T-cell (primary cell): ENCODE measurements around the gene CDK9. TPM values are rescaled to one million over a fixed set of nuclear protein-coding genes. Genes with fewer than 3 reads are reported as not detected.

Experiments
- ATAC-seq, 4 experiments: fragments of 200-7000 bp in 3 of 4; fragments of 150-1000 bp in 1 of 4; cut with Tn5 transposase; replicated peaks in 1 of 4; 1 replicate in 3 of 4; 2 replicates in 1 of 4; pipeline ENCODE4 v1.10.0; 2021; ENCODE audit warnings: moderate library complexity in 3 of 4, mild to moderate bottlenecking in 2 of 4, moderate number of reproducible peaks in 1 of 4
- CTCF ChIA-PET, 2 donors: fragments of 300-600 bp; sonication (Branson Sonifier 250); formaldehyde crosslinking; loops; one replicate each; lab custom pipeline; 2022; ENCODE audit warnings: antibody characterized with exemption in 2 of 2; lab: Charles Lee
- POLR2A ChIA-PET, 2 donors: fragments of 300-600 bp; sonication (Branson Sonifier 250); formaldehyde crosslinking; loops; one replicate each; lab custom pipeline; 2022; ENCODE audit warnings: antibody characterized with exemption in 2 of 2; lab: Charles Lee
- DNase-seq, 35 experiments: peaks; one replicate each; pipeline versions ENCODE4 v3.0.0 to v3.0.0-alpha.2; 2013 to 2023
- H3K27ac ChIP-seq: one replicate; pipeline ENCODE4 v1.5.1; 2013; ENCODE audit warnings: low read length
- H3K27me3 ChIP-seq, 2 experiments: replicated peaks in 1 of 2; 1 replicate in 1 of 2; 2 replicates in 1 of 2; pipeline versions ENCODE4 v1.6.1 to v1.7.0; 2013; ENCODE audit warnings: low read length in 1 of 2, mixed read lengths in 1 of 2; ENCODE audit not compliant: control insufficient read depth in 2 of 2, insufficient read depth in 2 of 2; ENCODE audit errors: extremely low read depth in 1 of 2
- H3K36me3 ChIP-seq, 2 donors: 1 replicate in 1 of 2; 2 replicates in 1 of 2; pipeline versions ENCODE4 v1.6.1 to v1.7.0; 2013; ENCODE audit warnings: low read length in 1 of 2; ENCODE audit not compliant: control insufficient read depth in 2 of 2, insufficient read depth in 1 of 2; ENCODE audit errors: extremely low read depth in 1 of 2
- H3K4me1 ChIP-seq, 2 experiments: 1 replicate in 1 of 2; 2 replicates in 1 of 2; pipeline versions ENCODE4 v1.6.1 to v1.7.0; 2013; ENCODE audit warnings: low read length in 2 of 2, mixed read lengths in 1 of 2; ENCODE audit not compliant: insufficient read depth in 2 of 2, control insufficient read depth in 1 of 2; ENCODE audit errors: extremely low read depth in 1 of 2
- H3K4me3 ChIP-seq, 2 donors: 1 replicate in 1 of 2; 2 replicates in 1 of 2; pipeline versions ENCODE4 v1.5.1 to v1.7.0; 2013; ENCODE audit warnings: mild to moderate bottlenecking in 2 of 2, low read length in 1 of 2, moderate library complexity in 1 of 2; ENCODE audit not compliant: control insufficient read depth in 1 of 2; ENCODE audit errors: extremely low read depth in 1 of 2
- H3K9me3 ChIP-seq: 2 replicates; pipeline ENCODE4 v1.7.0; 2013
- H3K27ac Mint-ChIP-seq, 2 donors: one replicate each; pipeline ENCODE4 v1.8.0; 2020 to 2021; ENCODE audit warnings: mild to moderate bottlenecking in 2 of 2, mixed read lengths in 2 of 2
- H3K27me3 Mint-ChIP-seq, 2 donors: one replicate each; pipeline ENCODE4 v1.8.0; 2021 to 2022; ENCODE audit warnings: mixed read lengths in 2 of 2
- H3K36me3 Mint-ChIP-seq: one replicate; pipeline ENCODE4 v1.8.0; 2021; ENCODE audit warnings: mixed read lengths
- H3K4me1 Mint-ChIP-seq, 3 donors: one replicate each; pipeline ENCODE4 v1.8.0; 2020 to 2022; ENCODE audit warnings: mixed read lengths in 3 of 3, mild to moderate bottlenecking in 1 of 3
- H3K4me3 Mint-ChIP-seq, 3 donors: one replicate each; pipeline ENCODE4 v1.8.0; 2020 to 2022; ENCODE audit warnings: mild to moderate bottlenecking in 3 of 3, mixed read lengths in 3 of 3, moderate library complexity in 3 of 3
- H3K9me3 Mint-ChIP-seq, 3 donors: one replicate each; pipeline ENCODE4 v1.8.0; 2020 to 2022; ENCODE audit warnings: mixed read lengths in 3 of 3
- WGBS: methylation state at CpG from one replicate; pipeline ENCODE4 v1.1.5; 2013; ENCODE audit warnings: missing lambda C conversion rate; ENCODE audit not compliant: insufficient coverage; 5-methylcytosine and 5-hydroxymethylcytosine counted together
- total RNA-seq, 35 experiments: library from RNA in 6 of 35; stranded (reverse) in 6 of 35; fragments of 120-200 nt in 1 of 35; gene quantifications; one replicate each; pipeline versions ENCODE4 v1.2.1 to v1.2.4 and lab custom pipeline; 2013 to 2026

Gene CDK9
- total RNA-seq, 5 donors from 2014 or later (not counting 1 experiment from before 2014, with no cell fraction given): 108 to 159 (median 147) TPM

DNA sequence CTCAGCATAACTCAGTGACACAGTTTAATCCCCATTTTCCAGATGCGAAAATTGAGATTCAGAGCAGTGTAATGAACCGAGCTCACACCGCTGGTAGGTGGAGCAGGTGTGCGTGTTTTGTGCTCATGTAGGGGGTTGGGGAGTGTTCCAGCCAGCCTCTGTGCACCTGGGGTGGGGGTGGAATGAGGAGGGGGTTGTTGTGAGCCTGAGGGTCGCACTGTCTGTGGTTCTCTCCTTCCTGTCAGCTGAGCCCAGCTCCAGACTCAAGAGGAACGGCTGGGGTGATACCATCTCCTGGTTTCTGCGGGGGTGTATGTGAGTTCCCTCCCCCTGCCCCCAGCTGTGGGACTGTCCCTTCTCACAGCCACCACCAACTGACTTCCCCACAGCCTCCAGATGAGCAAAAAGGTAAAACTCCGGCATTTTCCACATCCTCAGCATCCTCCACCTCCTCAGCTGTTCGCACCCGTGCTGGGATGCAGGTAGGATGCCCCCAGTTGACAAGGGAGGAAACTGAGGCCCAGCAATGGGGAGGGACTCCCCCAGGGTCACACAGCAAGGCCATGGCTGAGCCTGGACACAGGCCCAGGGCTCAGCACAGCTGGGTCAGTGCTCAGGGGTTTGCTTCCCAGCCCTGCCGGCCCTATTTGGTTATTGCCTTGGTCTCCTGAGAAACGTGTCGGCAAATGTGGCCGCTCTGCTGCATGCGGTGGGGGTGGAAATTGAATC, 9.5 kb upstream of the CDK9 start:
- Mint-ChIP-seq H3K9me3 (no peaks in the 10 kb centered on the region), H3K27me3 (no peaks in the 10 kb centered on the region), H3K36me3 (peaks cover 5% of the 10 kb centered on the region), H3K27ac (peak overlapping the region; percentile 96 to 99), H3K4me3 (peak overlapping the region; percentile 96 to 99 (median 98)), H3K4me1 (peaks cover 53 to 66% (median 65%) of the 10 kb centered on the region in 3 donors)
- peak overlapping the region; percentile 24 for H3K27ac ChIP-seq
- H3K27me3 ChIP-seq: no peaks in the 10 kb centered on the region
- no peaks in the 10 kb centered on the region for H3K9me3 ChIP-seq
- POLR2A ChIA-PET: interaction anchor here in 1 of 2 donors (0.6 kb wide), 2 partner anchors 31 to 326 kb away, joined by 3 read pairs; no protein-coding TSS in a partner anchor
- H3K4me1 ChIP-seq: peaks cover 25 to 82% of the 10 kb centered on the region in 2 experiments
- WGBS: 0% methylated on average over 6 of the region's 15 CpGs
- peak; percentile 58 to 88 (median 80) for DNase-seq
- CTCF ChIA-PET: interaction anchor here (0.6 to 1.8 kb wide), 5 partner anchors 8 to 355 kb away, joined by 3 to 8 read pairs (median 6); partner anchors contain the start of genes CDK9 (in 1 of the 2) and TOR2A (in 1 of the 2)
- ATAC-seq: peak; percentile 61 to 70 (median 66)
- peak overlapping the region; percentile 51 to 92 for H3K4me3 ChIP-seq
- peaks cover 6 to 32% of the 10 kb centered on the region in 2 donors for H3K36me3 ChIP-seq

DNA sequence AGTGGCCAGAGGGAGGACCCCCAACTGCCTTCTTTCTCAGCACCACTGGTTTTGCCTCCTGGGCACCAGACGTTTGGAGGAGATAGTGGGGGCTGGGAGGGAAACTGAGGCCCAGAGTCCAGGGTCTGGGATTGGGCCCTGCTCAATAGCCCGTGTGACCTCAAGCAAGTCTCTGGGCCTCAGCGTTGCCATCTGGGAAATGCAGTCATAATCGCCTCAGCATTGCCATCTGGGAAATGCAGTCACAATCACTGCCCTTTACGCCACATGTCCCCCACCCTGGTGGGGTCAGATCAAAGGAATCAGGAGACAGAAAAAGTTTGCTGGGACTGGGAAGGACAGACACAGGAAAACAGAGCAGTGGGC, 8.9 kb upstream of the CDK9 start:
- peaks cover 5% of the 10 kb centered on the region for H3K36me3 Mint-ChIP-seq
- no peak for ATAC-seq
- no peaks in the 10 kb centered on the region for H3K27me3 Mint-ChIP-seq
- peak overlapping the region; percentile 96 to 99 for H3K27ac Mint-ChIP-seq
- no peak for DNase-seq
- ChIA-PET CTCF (interaction anchor here in 1 of 2 donors (1.8 kb wide), 1 partner anchor 8 kb away, joined by 7 read pairs; the partner anchor contains the start of gene CDK9), POLR2A (no interaction called here)
- no peaks in the 10 kb centered on the region for H3K9me3 Mint-ChIP-seq
- H3K27me3 ChIP-seq: no peaks in the 10 kb centered on the region
- H3K9me3 ChIP-seq: no peaks in the 10 kb centered on the region
- H3K36me3 ChIP-seq: peaks cover 6 to 28% of the 10 kb centered on the region in 2 donors
- H3K4me3 Mint-ChIP-seq: peak overlapping the region; percentile 96 to 99 (median 98)
- 0% methylated on average over 4 of the region's 5 CpGs for WGBS
- H3K4me1 ChIP-seq: peaks cover 21 to 82% of the 10 kb centered on the region in 2 experiments
- peaks cover 54 to 69% (median 65%) of the 10 kb centered on the region in 3 donors for H3K4me1 Mint-ChIP-seq
- peak overlapping the region; percentile 51 to 92 for H3K4me3 ChIP-seq
- H3K27ac ChIP-seq: peak overlapping the region; percentile 24

DNA sequence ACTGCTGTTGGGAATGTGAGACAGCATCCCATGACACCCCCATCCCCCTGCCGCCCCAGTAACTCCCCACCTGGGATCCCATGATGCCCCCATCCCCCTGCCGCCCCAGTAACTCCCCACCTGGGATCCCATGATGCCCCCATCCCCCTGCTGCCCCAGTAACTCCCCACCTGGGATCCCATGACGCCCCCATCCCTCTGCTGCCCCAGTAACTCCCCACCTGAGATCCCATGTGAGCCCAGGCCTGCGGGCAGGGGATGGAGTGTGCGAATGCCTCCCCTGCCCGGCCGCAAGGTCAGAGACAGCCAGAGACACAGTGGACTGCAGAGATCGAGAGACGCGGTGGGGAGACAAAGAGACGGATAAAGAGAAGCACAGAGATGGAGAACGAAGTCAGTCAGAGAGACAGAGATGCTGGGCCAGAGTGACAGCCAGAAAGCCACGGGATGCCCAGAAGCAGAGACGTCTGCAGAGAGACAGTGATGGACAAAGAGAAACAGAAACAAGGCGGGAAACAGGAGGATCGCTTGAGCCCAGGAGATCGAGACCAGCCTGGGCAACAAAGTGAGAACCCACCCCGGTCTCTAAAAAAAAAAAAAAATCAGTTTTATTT, 8.4 kb upstream of the CDK9 start:
- ATAC-seq: no peak
- Mint-ChIP-seq H3K27ac (peak overlapping the region; percentile 96 to 99), H3K36me3 (peaks cover 5% of the 10 kb centered on the region), H3K9me3 (no peaks in the 10 kb centered on the region), H3K4me1 (peaks cover 54 to 70% (median 68%) of the 10 kb centered on the region in 3 donors), H3K27me3 (no peaks in the 10 kb centered on the region), H3K4me3 (peak overlapping the region; percentile 96 to 99 (median 98))
- Histone ChIP-seq H3K27me3 (no peaks in the 10 kb centered on the region), H3K27ac (peak overlapping the region; percentile 95), H3K4me3 (peak overlapping the region; percentile 51 to 97), H3K4me1 (peaks cover 21 to 84% of the 10 kb centered on the region in 2 experiments), H3K36me3 (peaks cover 6 to 23% of the 10 kb centered on the region in 2 donors), H3K9me3 (no peaks in the 10 kb centered on the region)
- CTCF ChIA-PET: interaction anchor here in 1 of 2 donors (1.0 kb wide), 1 partner anchor 43 kb away, joined by 7 read pairs; the partner anchor contains the start of gene TOR2A
- POLR2A ChIA-PET: no interaction called here
- 0% methylated on average over 10 of the region's 18 CpGs for WGBS
- DNase-seq: peak in 1 of 35 experiments; percentile 48

DNA sequence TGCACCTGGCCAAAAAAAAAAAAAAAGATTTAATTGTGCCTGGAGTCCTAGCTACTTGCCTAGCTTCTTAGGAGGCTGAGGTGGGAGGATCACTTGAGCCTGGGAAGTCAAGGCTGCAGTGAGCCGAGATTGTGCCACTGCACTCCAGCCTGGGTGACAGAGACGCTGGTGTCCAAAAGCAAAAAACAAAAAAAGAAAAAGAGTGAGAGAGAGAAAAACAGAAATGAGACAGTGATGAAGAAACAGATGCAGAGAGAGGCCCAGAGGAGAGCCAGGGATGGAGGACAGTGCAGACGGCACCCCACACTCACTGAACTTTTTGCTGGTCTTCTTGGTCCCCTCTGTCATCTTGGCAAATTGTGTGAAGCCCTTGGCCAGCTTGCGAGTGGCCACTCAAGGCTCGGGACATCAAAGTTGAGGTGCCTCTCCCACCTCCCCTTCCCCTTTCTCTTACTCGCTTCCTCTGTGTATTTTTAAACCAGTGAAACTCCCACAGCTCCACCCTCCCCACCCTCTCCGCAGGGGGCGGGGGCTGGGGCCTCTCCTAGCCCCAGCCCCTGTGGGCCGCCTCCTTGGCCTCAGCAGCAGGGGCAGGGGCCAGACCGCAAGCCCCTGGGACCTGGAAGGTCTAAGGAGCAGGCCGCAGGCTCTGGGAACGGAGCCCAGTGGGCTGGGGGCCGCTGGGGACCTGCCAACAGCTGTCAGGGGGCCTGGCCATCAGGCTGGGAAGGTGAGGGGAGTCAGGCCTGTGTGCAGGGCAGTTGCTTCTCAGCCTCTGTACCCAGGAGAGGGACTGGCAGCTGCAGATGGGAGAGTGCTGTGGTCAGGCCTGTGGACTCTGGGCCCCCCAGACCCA, 7.3 kb upstream of the CDK9 start, which contains the start of gene SH2D3C:
Gene SH2D3C, minus strand, starts transcription at position 387 of the 856 bp plus-strand sequence. Its CDS starts 39 bp downstream, at position 348.
- peaks cover 24 to 89% of the 10 kb centered on the region in 2 experiments for H3K4me1 ChIP-seq
- Mint-ChIP-seq H3K9me3 (no peaks in the 10 kb centered on the region), H3K4me1 (peaks cover 59 to 81% (median 72%) of the 10 kb centered on the region in 3 donors), H3K27me3 (no peaks in the 10 kb centered on the region), H3K4me3 (peak within 1 kb of the TSS; percentile 96 to 99 (median 98)), H3K27ac (peak within 1 kb of the TSS; percentile 96 to 99), H3K36me3 (peaks cover 5% of the 10 kb centered on the region)
- ChIA-PET CTCF (interaction anchor here (0.6 to 1.0 kb wide), 3 partner anchors 44 to 143 kb away, joined by 3 to 7 read pairs (median 3); partner anchors contain the start of gene TOR2A (in 1 of the 2)), POLR2A (no interaction called here)
- no peaks in the 10 kb centered on the region for H3K27me3 ChIP-seq
- H3K4me3 ChIP-seq: peak within 1 kb of the TSS; percentile 51 to 97
- no peaks in the 10 kb centered on the region for H3K9me3 ChIP-seq
- ATAC-seq: peak; percentile 46 to 54 (median 50)
- H3K36me3 ChIP-seq: peaks cover 6 to 12% of the 10 kb centered on the region in 2 donors
- DNase-seq: peak in 15 of 35 experiments; percentile 18 to 59 (median 42)
- peak within 1 kb of the TSS; percentile 95 for H3K27ac ChIP-seq
- WGBS: 2% methylated on average over 11 of the region's 13 CpGs

DNA sequence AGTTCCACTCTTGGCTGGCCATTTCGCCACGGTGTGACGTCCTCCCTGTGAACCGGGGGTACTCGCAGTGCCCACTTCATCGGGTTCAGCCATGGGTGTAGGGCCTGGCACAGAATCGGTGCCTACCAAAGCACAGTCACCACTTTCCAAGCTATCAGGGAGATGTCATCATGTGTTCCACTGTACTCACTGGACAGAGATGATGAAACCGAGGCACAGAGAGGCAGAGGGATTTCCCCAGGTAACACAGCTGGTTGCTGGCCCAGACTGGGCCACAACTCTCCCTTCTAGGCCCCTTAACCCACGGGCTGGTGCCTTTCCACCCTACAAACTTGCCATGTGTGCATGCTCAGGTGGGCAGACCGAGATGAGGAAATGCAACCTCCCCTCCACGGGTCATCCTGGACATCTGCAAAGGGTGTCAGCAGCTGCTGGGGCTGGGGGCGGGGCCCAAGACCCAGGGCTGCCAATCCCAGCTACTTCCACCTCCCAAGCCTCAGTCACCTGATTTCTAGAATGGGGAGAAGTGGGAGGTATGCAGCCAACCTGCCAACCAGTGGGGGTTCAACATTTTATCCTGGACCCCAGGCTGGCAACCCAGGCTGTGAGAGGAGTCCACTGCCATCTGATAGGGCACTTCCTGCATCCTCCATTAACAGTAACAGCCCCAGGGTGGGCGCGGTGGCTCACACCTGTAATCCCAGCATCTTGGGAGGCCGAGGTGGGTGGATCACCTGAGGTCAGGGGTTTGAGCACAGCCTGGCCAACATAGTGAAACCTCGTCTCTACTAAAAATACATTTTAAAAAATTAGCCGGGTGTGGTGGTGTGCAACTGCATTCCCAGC, 6.5 kb upstream of the CDK9 start:
- H3K36me3 Mint-ChIP-seq: no peaks in the 10 kb centered on the region

More for the DNA sequence above, 6.5 kb upstream of the CDK9 start:
- Mint-ChIP-seq H3K4me1 (peaks cover 62 to 81% (median 73%) of the 10 kb centered on the region in 3 donors), H3K27ac (peak overlapping the region; percentile 96 to 99), H3K27me3 (no peaks in the 10 kb centered on the region), H3K9me3 (no peaks in the 10 kb centered on the region), H3K4me3 (peak overlapping the region; percentile 96 to 99 (median 98))
- H3K27me3 ChIP-seq: no peaks in the 10 kb centered on the region
- CTCF ChIA-PET: interaction anchor here in 1 of 2 donors (0.6 kb wide), 1 partner anchor 839 kb away, joined by 4 read pairs; no protein-coding TSS in a partner anchor
- H3K27ac ChIP-seq: peak overlapping the region; percentile 95
- H3K4me1 ChIP-seq: peaks cover 27 to 89% of the 10 kb centered on the region in 2 experiments
- ATAC-seq: peak in 3 of 4 experiments; percentile 7 to 28 (median 15)
- POLR2A ChIA-PET: interaction anchor here in 1 of 2 donors (0.6 kb wide), 1 partner anchor 10 kb away, joined by 3 read pairs; no protein-coding TSS in a partner anchor
- H3K36me3 ChIP-seq: peaks cover under 1 to 4% of the 10 kb centered on the region in 2 donors
- WGBS: 11% methylated on average over 9 of the region's 17 CpGs
- DNase-seq: peak in 9 of 35 experiments; percentile 18 to 77 (median 35)
- peak overlapping the region; percentile 51 to 97 for H3K4me3 ChIP-seq
- H3K9me3 ChIP-seq: no peaks in the 10 kb centered on the region
